Measurements from ENCODE around the gene TNFRSF4.
"Not testable (repeated sequence)": the region's sequence is repeated elsewhere in the genome, so short reads cannot be mapped to it uniquely, and the experiment has no call there.

GRCh38 chr1:1248009-1248913 lies 34.3 kb upstream of the TNFRSF4 start:
- TF ChIP-seq YY1 (IDR thresholded peaks at IDR 0.05; ENCODE audit: insufficient read depth, insufficient read length); ZNF274 (IDR thresholded peaks at IDR 0.05; ENCODE audit: low read depth, low read length); SUZ12 (IDR thresholded peaks at IDR 0.05; ENCODE audit: extremely low read depth, insufficient read depth, insufficient read length): not testable (repeated sequence)
